Endodermal cell (in vitro differentiated cells): ENCODE measurements around the gene PSME3IP1. TPM values are rescaled to one million over a fixed set of nuclear protein-coding genes. Genes with fewer than 3 reads are reported as not detected.
A peak's percentile ranks its signal among the peaks of the same experiment; 100 is the strongest.
"Not testable (repeated sequence)": the region's sequence is repeated elsewhere in the genome, so short reads cannot be mapped to it uniquely, and the experiment has no call there.

Experiments used
- DNase-seq: peaks from one replicate; pipeline ENCODE4 v3.0.0-alpha.2; 2017
- H3K27ac ChIP-seq: 2 replicates; pipeline ENCODE4 v1.5.1; 2013; ENCODE audit warnings: mild to moderate bottlenecking, low read depth, low read length, moderate library complexity
- H3K27me3 ChIP-seq: 2 replicates; pipeline ENCODE4 v1.6.1; 2013; ENCODE audit warnings: mild to moderate bottlenecking, low read length, moderate library complexity; ENCODE audit not compliant: insufficient read depth, control insufficient read depth, poor library complexity, severe bottlenecking
- H3K36me3 ChIP-seq: 2 replicates; pipeline ENCODE4 v1.7.0; 2013; ENCODE audit warnings: mild to moderate bottlenecking, low read length, moderate library complexity; ENCODE audit not compliant: control insufficient read depth, insufficient read depth
- H3K4me1 ChIP-seq: one replicate; pipeline ENCODE4 v1.7.0; 2013; ENCODE audit warnings: low read length; ENCODE audit not compliant: control insufficient read depth, insufficient read depth
- H3K4me3 ChIP-seq: 2 replicates; pipeline ENCODE4 v1.5.1; 2013; ENCODE audit warnings: mild to moderate bottlenecking, low read length, moderate library complexity
- H3K9ac ChIP-seq: 2 replicates; pipeline ENCODE4 v1.6.1; 2013; ENCODE audit warnings: mild to moderate bottlenecking, low read length, moderate library complexity; ENCODE audit not compliant: poor library complexity, severe bottlenecking; ENCODE audit errors: extremely low read depth
- H3K9me3 ChIP-seq: 2 replicates; pipeline ENCODE4 v1.6.1; 2013; ENCODE audit warnings: mild to moderate bottlenecking, low read length, moderate library complexity; ENCODE audit not compliant: control insufficient read depth
- H3K27ac Mint-ChIP-seq: 2 replicates; pipeline ENCODE4 v1.8.0; 2020; ENCODE audit warnings: mixed read lengths
- H3K27me3 Mint-ChIP-seq: 2 replicates; pipeline ENCODE4 v1.8.0; 2021; ENCODE audit warnings: mild to moderate bottlenecking, mixed read lengths; ENCODE audit not compliant: insufficient read depth
- H3K36me3 Mint-ChIP-seq: 2 replicates; pipeline ENCODE4 v1.8.0; 2020; ENCODE audit warnings: low read depth, mixed read lengths
- H3K4me1 Mint-ChIP-seq: 2 replicates; pipeline ENCODE4 v1.8.0; 2020; ENCODE audit warnings: mixed read lengths
- H3K4me3 Mint-ChIP-seq: 2 replicates; pipeline ENCODE4 v1.8.0; 2020; ENCODE audit warnings: mild to moderate bottlenecking, moderate library complexity, mixed read lengths
- H3K9me3 Mint-ChIP-seq: 2 replicates; pipeline ENCODE4 v1.8.0; 2020; ENCODE audit warnings: mild to moderate bottlenecking, mixed read lengths
- CTCF ChIP-seq: fragments of 200-600 bp; sonication (generic); conservative IDR thresholded peaks from 2 replicates; pipeline ENCODE4 v1.5.0; 2021; ENCODE audit warnings: antibody characterized with exemption, mild to moderate bottlenecking
- WGBS, 2 experiments: methylation state at CpG; one replicate each; pipeline versions ENCODE4 v1.1.5 to v1.1.7; 2013; ENCODE audit warnings: missing lambda C conversion rate in 2 of 2, mixed read lengths in 1 of 2; ENCODE audit not compliant: insufficient coverage in 1 of 2, insufficient read length in 1 of 2; 5-methylcytosine and 5-hydroxymethylcytosine counted together
- total RNA-seq, 2 donors: library from RNA; stranded (reverse); fragmentation: NEBNext Ultra II Directional in 1 of 2; extraction: Animal tissue kit (Norgen Biotek cat#: 25700) in 1 of 2; gene quantifications; 2 replicates in 1 of 2; 3 replicates in 1 of 2; pipeline ENCODE4 v1.2.1, GENCODE V29; 2021

Gene PSME3IP1
- total RNA-seq, 2 donors from 2014 or later: 94.2 to 102 TPM

GRCh38 chr16:57109259-57110105 lies 76.4 kb downstream of the PSME3IP1 start:
- peak; percentile 26 for TF ChIP-seq CTCF
- not testable (repeated sequence) for H3K27me3 ChIP-seq, H3K27ac ChIP-seq, H3K9me3 ChIP-seq, H3K4me3 Mint-ChIP-seq, H3K9me3 Mint-ChIP-seq, H3K4me1 Mint-ChIP-seq, H3K4me1 ChIP-seq, H3K9ac ChIP-seq, DNase-seq, H3K36me3 Mint-ChIP-seq, H3K36me3 ChIP-seq, H3K27ac Mint-ChIP-seq, H3K27me3 Mint-ChIP-seq, H3K4me3 ChIP-seq
- 91 to 93% methylated on average over 8 to 10 of the region's 10 CpGs for WGBS, 2 experiments

- no peak for DNase-seq
- H3K36me3 Mint-ChIP-seq: no peaks in the 10 kb centered on the region
- H3K36me3 ChIP-seq: no peaks in the 10 kb centered on the region
- no peaks in the 10 kb centered on the region for H3K4me1 ChIP-seq
- H3K4me3 Mint-ChIP-seq: no peak overlapping the region
- H3K27me3 Mint-ChIP-seq: no peaks in the 10 kb centered on the region
- H3K9me3 ChIP-seq: no peaks in the 10 kb centered on the region
- WGBS, 2 experiments: 100% methylated on average over 1 of the region's 1 CpG; no CpG with 5 or more reads in 1 of the 2 experiments
- no peak for TF ChIP-seq CTCF
- no peak overlapping the region for H3K9ac ChIP-seq
- H3K27ac ChIP-seq: no peak overlapping the region
- no peaks in the 10 kb centered on the region for H3K27me3 ChIP-seq
- H3K4me3 ChIP-seq: no peak overlapping the region
- H3K4me1 Mint-ChIP-seq: peaks cover 3% of the 10 kb centered on the region
- H3K9me3 Mint-ChIP-seq: no peaks in the 10 kb centered on the region
- H3K27ac Mint-ChIP-seq: no peak overlapping the region
Measured at GRCh38 chr16:57108432-57108831, 77.4 kb downstream of the PSME3IP1 start.

- TF ChIP-seq CTCF: no peak
- 83 to 87% methylated on average over 3 to 8 of the region's 9 CpGs for WGBS, 2 experiments
- Mint-ChIP-seq H3K4me3 (no peak overlapping the region), H3K27ac (no peak overlapping the region), H3K9me3 (no peaks in the 10 kb centered on the region), H3K27me3 (no peaks in the 10 kb centered on the region), H3K36me3 (no peaks in the 10 kb centered on the region), H3K4me1 (peaks cover 4% of the 10 kb centered on the region)
- no peak overlapping the region for H3K4me3 ChIP-seq
- peak overlapping the region; percentile 38 for H3K27ac ChIP-seq
- no peak for DNase-seq
- H3K9me3 ChIP-seq: no peaks in the 10 kb centered on the region
- H3K27me3 ChIP-seq: no peaks in the 10 kb centered on the region
- no peak overlapping the region for H3K9ac ChIP-seq
- H3K4me1 ChIP-seq: no peaks in the 10 kb centered on the region
- no peaks in the 10 kb centered on the region for H3K36me3 ChIP-seq
Measured at GRCh38 chr16:57107321-57107922, 78.4 kb downstream of the PSME3IP1 start.
